ENCODE results near the gene CDX1. TPM values are rescaled to one million over a fixed set of nuclear protein-coding genes. Genes with fewer than 3 reads are reported as not detected.

Gene CDX1
- total RNA-seq, 2 donors from 2014 or later: not detected

DNA sequence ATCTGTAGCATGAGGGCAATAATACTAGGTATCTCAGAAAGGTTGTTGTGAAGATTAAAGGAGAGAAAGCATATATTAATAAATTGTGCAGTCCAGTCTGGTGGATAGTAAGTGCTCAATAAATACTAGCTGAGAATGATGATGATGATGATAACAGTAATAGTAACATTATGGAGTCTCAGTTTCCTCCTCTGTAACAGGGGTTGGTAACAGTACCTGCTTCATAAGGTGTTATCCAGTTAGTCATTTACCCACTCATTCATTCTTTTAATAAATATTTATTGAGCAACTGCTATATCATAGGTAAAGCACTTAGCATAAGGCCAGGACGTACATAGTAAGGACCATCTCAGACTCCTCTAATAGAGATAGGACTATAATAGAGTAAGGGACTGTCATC lies 30.9 kb downstream of the CDX1 start:
- H3K9ac ChIP-seq (ENCODE audit: extremely low read depth, low read length, poor library complexity, severe bottlenecking): no peak overlapping the region
- DNase-seq: no peak
- no peaks in the 10 kb centered on the region for H3K36me3 ChIP-seq (ENCODE audit: control insufficient read depth, insufficient read depth, low read length)
- no peak overlapping the region for H3K4me3 Mint-ChIP-seq
- H3K9me3 Mint-ChIP-seq: no peaks in the 10 kb centered on the region
- H3K27me3 Mint-ChIP-seq (ENCODE audit: insufficient read depth): peaks cover 57% of the 10 kb centered on the region
- H3K27ac Mint-ChIP-seq: no peak overlapping the region
- TF ChIP-seq, protein P1, sequence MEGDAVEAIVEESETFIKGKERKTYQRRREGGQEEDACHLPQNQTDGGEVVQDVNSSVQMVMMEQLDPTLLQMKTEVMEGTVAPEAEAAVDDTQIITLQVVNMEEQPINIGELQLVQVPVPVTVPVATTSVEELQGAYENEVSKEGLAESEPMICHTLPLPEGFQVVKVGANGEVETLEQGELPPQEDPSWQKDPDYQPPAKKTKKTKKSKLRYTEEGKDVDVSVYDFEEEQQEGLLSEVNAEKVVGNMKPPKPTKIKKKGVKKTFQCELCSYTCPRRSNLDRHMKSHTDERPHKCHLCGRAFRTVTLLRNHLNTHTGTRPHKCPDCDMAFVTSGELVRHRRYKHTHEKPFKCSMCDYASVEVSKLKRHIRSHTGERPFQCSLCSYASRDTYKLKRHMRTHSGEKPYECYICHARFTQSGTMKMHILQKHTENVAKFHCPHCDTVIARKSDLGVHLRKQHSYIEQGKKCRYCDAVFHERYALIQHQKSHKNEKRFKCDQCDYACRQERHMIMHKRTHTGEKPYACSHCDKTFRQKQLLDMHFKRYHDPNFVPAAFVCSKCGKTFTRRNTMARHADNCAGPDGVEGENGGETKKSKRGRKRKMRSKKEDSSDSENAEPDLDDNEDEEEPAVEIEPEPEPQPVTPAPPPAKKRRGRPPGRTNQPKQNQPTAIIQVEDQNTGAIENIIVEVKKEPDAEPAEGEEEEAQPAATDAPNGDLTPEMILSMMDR (conservative IDR thresholded peaks at IDR 0.05): no peak
- peaks cover 23% of the 10 kb centered on the region for H3K27me3 ChIP-seq (ENCODE audit: control insufficient read depth, insufficient read depth, low read length, poor library complexity, severe bottlenecking)
- H3K4me3 ChIP-seq (ENCODE audit: low read length): no peak overlapping the region
- WGBS, 2 experiments (ENCODE audit: insufficient coverage in 1 of 2, insufficient read length in 1 of 2): 82% methylated on average over 1 of the region's 1 CpG; no CpG with 5 or more reads in 1 of the 2 experiments
- no peaks in the 10 kb centered on the region for H3K4me1 ChIP-seq (ENCODE audit: control insufficient read depth, insufficient read depth, low read length)
- H3K36me3 Mint-ChIP-seq (ENCODE audit: low read depth): no peaks in the 10 kb centered on the region
- H3K27ac ChIP-seq (ENCODE audit: low read depth, low read length): no peak overlapping the region
- no peaks in the 10 kb centered on the region for H3K9me3 ChIP-seq (ENCODE audit: control insufficient read depth, low read length)
- H3K4me1 Mint-ChIP-seq: no peaks in the 10 kb centered on the region

DNA sequence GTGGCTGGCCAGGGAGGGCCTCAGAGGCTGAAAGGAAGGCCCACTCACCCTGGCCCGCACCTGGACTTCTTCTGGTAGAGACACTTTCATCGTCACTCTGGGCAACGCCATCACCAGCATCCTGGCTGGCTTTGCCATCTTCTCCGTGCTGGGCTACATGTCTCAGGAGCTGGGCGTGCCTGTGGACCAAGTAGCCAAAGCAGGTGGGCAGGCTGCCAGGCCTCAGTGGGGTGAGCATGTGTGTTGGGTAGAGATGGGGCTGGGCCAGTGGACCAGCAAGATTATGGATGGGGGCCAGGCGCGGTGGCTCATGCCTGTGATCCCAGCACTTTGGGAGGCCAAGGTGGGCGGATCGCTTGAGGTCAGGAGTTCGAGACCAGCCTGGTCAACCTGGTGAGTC lies 35.9 kb downstream of the CDX1 start:
- Mint-ChIP-seq H3K4me3 (no peak overlapping the region), H3K9me3 (no peaks in the 10 kb centered on the region), H3K36me3 (ENCODE audit: low read depth) (no peaks in the 10 kb centered on the region), H3K4me1 (no peaks in the 10 kb centered on the region), H3K27me3 (ENCODE audit: insufficient read depth) (peaks cover 29% of the 10 kb centered on the region), H3K27ac (no peak overlapping the region)
- DNase-seq: no peak
- no peak overlapping the region for H3K27ac ChIP-seq (ENCODE audit: low read depth, low read length)
- H3K36me3 ChIP-seq (ENCODE audit: control insufficient read depth, insufficient read depth, low read length): no peaks in the 10 kb centered on the region
- TF ChIP-seq, protein P1 (conservative IDR thresholded peaks at IDR 0.05): no peak
- no peaks in the 10 kb centered on the region for H3K9me3 ChIP-seq (ENCODE audit: control insufficient read depth, low read length)
- WGBS, 2 experiments (ENCODE audit: insufficient coverage in 1 of 2, insufficient read length in 1 of 2): 94 to 96% methylated on average over 7 to 10 of the region's 10 CpGs
- no peak overlapping the region for H3K4me3 ChIP-seq (ENCODE audit: low read length)
- no peaks in the 10 kb centered on the region for H3K4me1 ChIP-seq (ENCODE audit: control insufficient read depth, insufficient read depth, low read length)
- H3K27me3 ChIP-seq (ENCODE audit: control insufficient read depth, insufficient read depth, low read length, poor library complexity, severe bottlenecking): peaks cover 10% of the 10 kb centered on the region
- H3K9ac ChIP-seq (ENCODE audit: extremely low read depth, low read length, poor library complexity, severe bottlenecking): no peak overlapping the region

DNA sequence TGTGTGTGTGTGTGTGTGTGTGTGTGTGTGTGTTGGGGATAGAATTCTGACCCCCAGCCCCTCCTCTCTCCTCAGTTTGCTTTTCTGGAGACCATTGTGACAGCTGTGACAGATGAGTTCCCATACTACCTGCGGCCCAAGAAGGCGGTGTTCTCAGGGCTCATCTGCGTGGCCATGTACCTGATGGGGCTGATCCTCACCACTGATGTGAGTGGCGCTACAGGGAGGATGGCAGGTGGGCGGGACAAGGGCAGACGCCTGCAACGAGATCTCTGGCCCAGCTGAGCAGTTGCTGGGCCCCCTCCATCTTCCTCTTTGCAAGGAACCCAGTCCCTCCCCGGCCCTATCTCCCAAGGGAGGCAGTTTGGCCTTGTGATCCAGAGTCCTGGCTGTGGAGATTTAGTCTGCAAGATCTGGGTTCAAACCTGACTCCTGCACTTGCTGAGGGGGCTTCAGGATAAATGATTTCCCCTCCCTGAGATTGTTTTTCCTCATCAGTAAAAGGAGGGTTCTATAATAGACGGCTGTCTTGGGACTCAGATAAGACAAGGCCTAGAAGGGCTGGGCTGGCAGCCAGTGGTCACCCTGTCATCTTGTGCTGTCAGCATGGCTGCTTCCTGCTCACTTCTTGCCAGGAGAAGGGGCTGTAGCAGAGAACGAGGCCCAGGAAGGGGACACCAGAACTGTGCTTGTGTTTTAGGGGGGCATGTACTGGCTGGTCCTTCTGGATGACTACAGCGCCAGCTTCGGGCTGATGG lies 37.4 kb downstream of the CDX1 start:
- no peaks in the 10 kb centered on the region for H3K9me3 Mint-ChIP-seq
- DNase-seq: no peak
- H3K27me3 Mint-ChIP-seq (ENCODE audit: insufficient read depth): peaks cover 23% of the 10 kb centered on the region
- Histone ChIP-seq H3K27ac (ENCODE audit: low read depth, low read length) (no peak overlapping the region), H3K9me3 (ENCODE audit: control insufficient read depth, low read length) (no peaks in the 10 kb centered on the region), H3K4me1 (ENCODE audit: control insufficient read depth, insufficient read depth, low read length) (no peaks in the 10 kb centered on the region), H3K27me3 (ENCODE audit: control insufficient read depth, insufficient read depth, low read length, poor library complexity, severe bottlenecking) (peaks cover 8% of the 10 kb centered on the region), H3K4me3 (ENCODE audit: low read length) (no peak overlapping the region), H3K36me3 (ENCODE audit: control insufficient read depth, insufficient read depth, low read length) (no peaks in the 10 kb centered on the region), H3K9ac (ENCODE audit: extremely low read depth, low read length, poor library complexity, severe bottlenecking) (no peak overlapping the region)
- H3K4me1 Mint-ChIP-seq: no peaks in the 10 kb centered on the region
- H3K4me3 Mint-ChIP-seq: no peak overlapping the region
- no peaks in the 10 kb centered on the region for H3K36me3 Mint-ChIP-seq (ENCODE audit: low read depth)
- TF ChIP-seq, protein P1 (conservative IDR thresholded peaks at IDR 0.05): no peak
- WGBS, 2 experiments (ENCODE audit: insufficient coverage in 1 of 2, insufficient read length in 1 of 2): 88 to 96% methylated on average over 7 to 12 of the region's 12 CpGs
- H3K27ac Mint-ChIP-seq: no peak overlapping the region
